PFSK-1 (cell line): ENCODE results near the gene ZNHIT1.

Experiments used
- FOXP2 ChIP-seq: optimal IDR thresholded peaks from 2 replicates; pipeline ENCODE3; 2011; ENCODE audit warnings: borderline replicate concordance, control low read depth, inconsistent platforms; ENCODE audit not compliant: insufficient read depth; ENCODE audit errors: extremely low read length, extremely low read depth
- POLR2AphosphoS5 ChIP-seq: IDR thresholded peaks from 2 replicates; pipeline ENCODE4 v1.6.1; 2012; ENCODE audit warnings: low read depth, mild to moderate bottlenecking, control low read depth, low read length, moderate library complexity
- REST ChIP-seq, 2 experiments: IDR thresholded peaks; 2 replicates each; pipeline versions ENCODE4 v1.6.1 to v1.8.0; 2011 to 2012; ENCODE audit warnings: low read depth in 2 of 2, low read length in 2 of 2, control low read depth in 1 of 2, inconsistent platforms in 1 of 2, mild to moderate bottlenecking in 1 of 2, moderate library complexity in 1 of 2; ENCODE audit not compliant: insufficient read depth in 1 of 2
- SIN3A ChIP-seq: IDR thresholded peaks from 2 replicates; pipeline ENCODE4 v1.6.1; 2012; ENCODE audit warnings: mild to moderate bottlenecking, low read length, moderate library complexity, borderline replicate concordance; ENCODE audit not compliant: insufficient read depth
- TAF1 ChIP-seq: IDR thresholded peaks from 2 replicates; pipeline ENCODE4 v1.6.1; 2012; ENCODE audit warnings: low read length, control low read depth, borderline replicate concordance; ENCODE audit not compliant: insufficient read depth

Gene ZNHIT1

GRCh38 chr7:101186844-101187428, 31.0 kb upstream of the ZNHIT1 start:
- TF ChIP-seq FOXP2 (no peak), TAF1 (no peak), POLR2AphosphoS5 (no peak), SIN3A (no peak), REST (IDR thresholded peaks at IDR 0.05; ENCODE audit: insufficient read depth in 1 of 2, low read depth in 2 of 2, low read length in 2 of 2) (no peak)

- TF ChIP-seq SIN3A (no peak), TAF1 (no peak), FOXP2 (no peak), REST (IDR thresholded peaks at IDR 0.05; ENCODE audit: insufficient read depth in 1 of 2, low read depth in 2 of 2, low read length in 2 of 2) (no peak), POLR2AphosphoS5 (no peak)
Measured at GRCh38 chr7:101189109-101189508, 28.9 kb upstream of the ZNHIT1 start.

DNA sequence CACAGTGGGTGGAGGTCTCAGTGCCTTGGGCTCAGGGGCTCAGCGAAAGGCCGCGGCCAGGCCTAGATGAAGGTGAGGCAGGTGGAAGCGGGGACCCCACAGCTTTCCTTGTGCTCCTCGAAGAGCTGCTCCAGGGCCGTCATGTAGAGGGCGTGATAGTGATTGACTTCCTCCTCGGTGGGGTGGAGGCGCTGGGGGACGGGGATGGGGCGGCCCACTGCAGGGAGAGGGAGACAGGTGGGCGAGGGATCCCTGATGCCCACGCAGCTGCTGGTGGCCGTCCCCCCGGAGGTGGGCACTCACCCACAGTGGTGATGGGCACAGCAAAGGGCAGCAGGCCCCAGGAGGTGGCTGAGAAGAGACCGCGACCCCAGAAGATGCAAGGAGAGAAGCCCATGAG, 22.1 kb upstream of the ZNHIT1 start:
- TF ChIP-seq REST (IDR thresholded peaks at IDR 0.05; ENCODE audit: insufficient read depth in 1 of 2, low read depth in 2 of 2, low read length in 2 of 2) (no peak), SIN3A (no peak), POLR2AphosphoS5 (no peak), FOXP2 (no peak), TAF1 (no peak)

DNA sequence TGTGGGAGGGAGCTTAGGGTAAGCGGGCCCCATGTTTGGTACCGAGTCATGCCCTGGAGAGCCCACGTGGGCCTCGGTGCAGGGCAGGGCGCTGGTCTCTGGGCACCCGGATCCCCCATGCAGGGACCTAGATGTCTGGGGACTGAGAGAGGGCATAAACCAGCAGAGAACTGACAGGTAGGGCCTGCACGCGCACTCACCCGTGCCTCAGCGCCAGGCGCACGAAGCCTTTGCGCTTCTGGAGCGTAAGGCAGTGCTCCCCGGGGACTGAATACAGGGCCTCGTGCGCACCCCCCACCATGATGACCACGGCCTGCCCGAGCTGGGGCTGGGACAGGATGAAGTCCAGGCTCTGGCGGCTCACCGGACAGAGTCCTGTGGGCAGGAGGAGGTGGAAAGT, 20.0 kb upstream of the ZNHIT1 start:
- no peak for TF ChIP-seq FOXP2
- TF ChIP-seq SIN3A, result no peak
- TF ChIP-seq TAF1, result no peak
- no peak for TF ChIP-seq REST (IDR thresholded peaks at IDR 0.05; ENCODE audit: insufficient read depth in 1 of 2, low read depth in 2 of 2, low read length in 2 of 2)
- no peak for TF ChIP-seq POLR2AphosphoS5

DNA sequence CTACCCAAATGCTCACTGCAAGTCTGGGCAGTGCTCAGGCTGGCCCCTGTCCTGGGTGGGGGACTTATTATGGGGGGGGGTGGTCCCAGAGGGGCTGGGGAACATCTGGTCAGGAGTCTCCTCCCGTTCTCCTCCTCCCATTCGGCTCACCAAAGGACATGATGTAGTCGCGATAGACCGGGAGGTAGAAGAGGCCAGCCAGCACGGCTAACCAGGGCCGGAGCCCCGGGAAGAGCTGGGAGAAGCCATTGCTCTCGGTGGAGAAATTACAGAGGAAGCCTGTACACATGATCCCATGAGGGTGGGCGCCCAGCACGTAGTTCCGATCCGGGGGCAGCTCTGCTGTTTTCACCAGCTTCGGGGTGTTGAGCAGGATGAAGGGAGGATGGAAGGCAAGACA, 19.5 kb upstream of the ZNHIT1 start:
- TF ChIP-seq REST (IDR thresholded peaks at IDR 0.05; ENCODE audit: insufficient read depth in 1 of 2, low read depth in 2 of 2, low read length in 2 of 2) (no peak), FOXP2 (no peak), SIN3A (no peak), POLR2AphosphoS5 (no peak), TAF1 (no peak)
